GM19193 (cell line): ENCODE data around the gene FGA.

Source experiments
- POLR2A ChIP-seq: IDR thresholded peaks from 4 replicates; pipeline ENCODE4 v1.6.1; 2011; ENCODE audit not compliant: insufficient read depth, insufficient read length; ENCODE audit errors: extremely low read depth

Gene FGA

DNA sequence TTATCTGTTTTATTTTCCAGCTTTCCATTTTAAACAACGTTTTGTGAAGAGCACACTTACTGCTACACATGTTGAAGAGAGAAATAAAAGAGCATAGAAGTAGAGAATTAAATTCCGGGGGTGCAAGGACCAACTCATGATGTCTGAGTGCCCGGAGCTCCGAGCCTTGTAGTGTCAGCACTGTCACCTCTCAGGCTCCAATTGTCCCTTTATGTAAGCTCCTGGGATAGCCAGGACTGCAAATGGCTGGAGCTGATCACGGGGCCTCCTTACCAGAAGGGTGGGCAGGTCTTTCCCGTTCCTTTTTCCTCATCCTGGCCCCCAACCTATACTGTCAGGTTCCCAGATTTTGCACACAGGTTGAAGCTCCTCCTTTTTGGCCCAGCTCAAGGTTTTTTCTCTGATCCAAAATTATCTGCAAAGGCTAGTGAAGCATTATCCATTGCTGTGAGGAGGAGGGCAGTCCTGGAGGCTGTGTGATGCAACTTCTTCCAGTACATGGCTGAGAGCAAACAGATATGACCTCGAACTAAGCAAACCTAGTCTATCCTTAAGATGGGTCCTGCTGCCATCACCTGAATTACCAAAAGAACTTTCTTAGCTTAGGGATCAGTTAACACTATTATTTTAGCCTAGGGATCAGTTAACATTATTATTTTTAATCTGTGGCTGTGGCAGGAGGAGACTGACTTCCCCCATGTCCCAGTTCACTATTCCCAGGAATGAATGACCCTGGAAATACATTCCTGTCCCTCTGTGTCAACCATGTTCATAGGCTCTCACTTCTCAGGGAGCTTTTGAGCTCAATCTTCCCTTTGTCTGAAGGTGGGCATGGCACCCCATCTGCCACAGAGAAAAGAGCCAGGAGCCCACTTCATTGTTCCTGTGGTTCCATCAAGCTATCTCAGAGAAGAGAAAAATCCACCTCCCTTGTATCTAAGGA lies 22.2 kb upstream of the FGA start, which contains the start of gene FGG:
Gene FGG, minus strand, starts transcription at position 185 of the 943 bp plus-strand sequence. Its CDS starts 47 bp downstream, at position 138.
- TF ChIP-seq POLR2A, result no peak

DNA sequence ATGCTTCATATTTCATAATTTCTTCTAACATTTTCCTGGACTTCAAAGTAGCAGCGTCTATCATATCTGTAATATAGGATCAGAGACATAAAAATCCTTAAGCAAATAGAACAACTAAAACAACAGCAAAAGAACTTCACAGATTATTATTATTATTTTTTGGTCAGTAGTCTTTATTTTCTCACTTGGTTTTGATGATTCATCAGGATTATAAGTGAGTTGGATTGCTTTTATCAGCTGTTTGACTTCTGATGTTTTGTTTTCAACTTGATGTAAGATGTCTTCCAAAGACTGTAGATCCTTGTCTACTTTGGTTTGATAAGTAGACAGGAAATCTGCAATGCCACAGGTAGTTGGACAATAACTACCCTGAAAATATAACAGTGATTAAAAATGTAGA lies 21.3 kb upstream of the FGA start:
- no peak for TF ChIP-seq POLR2A

DNA sequence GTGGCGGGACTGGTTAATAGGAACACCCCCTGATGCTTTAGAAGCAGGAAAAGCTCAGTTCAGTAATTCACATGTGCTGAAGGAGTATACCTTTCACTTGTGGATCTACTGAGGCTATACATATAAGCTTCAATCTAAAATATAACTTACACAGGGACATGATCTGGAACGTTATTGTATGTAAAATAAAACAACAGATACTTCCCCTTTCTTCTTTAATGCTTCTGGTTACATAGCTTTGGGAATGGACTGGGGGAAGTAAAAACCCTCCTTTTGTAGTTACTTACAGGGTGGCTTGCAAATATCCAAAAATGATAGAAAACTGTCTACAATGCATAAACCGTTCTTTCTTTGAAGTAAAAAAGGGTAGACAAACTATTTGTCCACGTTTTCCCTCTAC lies 20.0 kb upstream of the FGA start:
- TF ChIP-seq POLR2A, result no peak

DNA sequence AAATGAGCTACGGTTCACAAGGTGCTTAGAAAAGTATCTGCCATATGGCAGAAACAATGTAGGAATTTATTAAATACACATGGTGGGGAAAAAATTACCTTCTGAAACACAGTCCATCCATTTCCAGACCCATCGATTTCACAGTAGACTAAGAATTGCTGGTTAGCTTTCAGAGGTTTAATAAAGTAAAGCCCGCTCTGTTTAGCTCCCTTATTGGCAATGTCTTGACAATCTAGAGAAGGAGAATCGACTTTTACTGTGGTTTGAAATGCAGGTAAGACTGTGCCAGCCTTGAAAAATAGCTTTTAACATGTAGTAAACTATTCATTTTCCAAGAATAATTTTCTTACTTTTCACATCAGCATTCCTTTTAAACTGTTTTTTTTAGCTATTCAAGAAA lies 19.0 kb upstream of the FGA start:
- TF ChIP-seq POLR2A, result no peak

DNA sequence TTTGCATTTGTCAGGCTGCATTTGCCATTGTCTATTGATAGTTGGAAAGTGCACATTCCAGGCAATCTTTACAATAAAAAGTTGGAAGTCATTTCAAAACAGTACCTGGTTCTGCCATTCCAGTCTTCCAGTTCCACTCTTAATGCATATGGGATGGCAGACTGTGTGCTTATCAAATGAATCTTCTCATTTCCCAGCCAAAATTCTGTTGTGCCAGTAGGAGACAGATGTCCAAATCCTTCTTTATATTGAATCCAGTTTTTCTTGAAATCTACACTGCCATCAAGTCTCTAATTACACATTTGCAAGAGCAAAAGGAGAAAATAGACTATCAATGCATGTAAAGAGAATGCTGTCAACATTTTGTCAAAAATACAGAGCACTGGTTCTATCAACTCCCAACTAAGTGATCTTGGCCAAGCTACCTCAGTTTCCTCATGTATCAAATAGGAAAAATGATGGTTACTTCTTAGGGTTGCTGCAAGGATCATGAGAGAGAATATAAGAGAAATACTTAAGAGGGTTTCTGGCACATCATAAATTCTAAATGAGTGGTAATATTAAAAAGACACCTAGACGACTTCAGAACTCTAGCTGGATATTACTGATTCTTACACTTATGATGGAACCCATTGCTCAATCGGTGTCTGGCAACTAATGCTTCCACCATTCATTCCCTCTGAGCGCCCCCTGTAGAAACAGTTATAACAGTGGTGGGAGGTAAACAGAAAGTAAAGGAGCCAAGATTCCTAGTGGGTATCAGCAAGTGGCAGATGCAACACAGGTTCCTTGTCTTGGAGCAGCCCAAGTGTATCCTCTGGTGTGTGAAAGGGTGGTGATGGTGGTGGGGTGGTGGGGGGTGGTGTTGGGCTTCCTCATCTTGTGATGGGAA lies 18.1 kb upstream of the FGA start:
- no peak for TF ChIP-seq POLR2A

DNA sequence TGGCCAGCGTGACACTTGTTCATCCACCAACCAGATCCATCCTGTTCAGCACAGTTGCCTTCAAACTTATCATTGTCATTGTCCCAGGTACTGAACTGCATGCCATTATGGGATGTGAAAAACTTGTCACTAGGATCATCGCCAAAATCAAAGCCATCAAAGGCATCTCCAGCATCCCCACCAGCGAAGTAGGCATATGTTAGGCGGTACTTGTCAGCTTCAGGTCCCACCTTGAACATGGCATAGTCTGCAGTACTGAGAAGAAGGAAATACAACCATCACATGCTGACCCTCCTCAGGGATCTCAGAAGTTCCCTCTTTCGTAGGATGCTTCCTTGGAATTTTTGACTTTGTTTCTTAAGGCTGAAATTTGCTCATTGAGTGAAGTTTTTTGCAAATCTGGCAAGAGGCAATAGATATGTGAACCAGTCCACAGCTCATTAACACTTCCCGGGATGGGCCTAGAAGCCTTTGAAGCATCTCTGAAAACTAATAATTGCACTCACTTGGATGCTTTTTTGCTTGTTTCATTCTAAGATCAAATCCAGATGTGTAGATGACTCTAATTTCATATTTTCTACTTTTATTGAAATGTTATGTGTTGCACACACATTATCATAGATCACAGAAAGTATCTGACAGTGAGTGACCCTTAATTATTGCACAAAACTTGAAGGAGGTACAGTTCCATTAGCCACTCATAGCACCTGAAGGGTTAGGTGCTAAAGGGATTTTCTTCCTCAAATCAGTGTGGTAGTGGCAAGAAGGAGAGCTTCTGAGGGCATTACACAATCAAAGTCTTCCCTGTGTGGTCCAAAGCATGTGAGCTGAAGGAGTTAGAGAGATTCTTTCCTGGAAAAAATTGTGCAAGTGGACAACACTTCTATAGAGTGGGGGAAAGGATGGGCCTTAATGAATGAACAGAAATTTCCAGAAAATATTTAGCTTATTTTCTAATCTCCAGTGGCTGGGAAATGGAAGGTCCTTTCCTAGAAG lies 16.5 kb upstream of the FGA start:
- no peak for TF ChIP-seq POLR2A

DNA sequence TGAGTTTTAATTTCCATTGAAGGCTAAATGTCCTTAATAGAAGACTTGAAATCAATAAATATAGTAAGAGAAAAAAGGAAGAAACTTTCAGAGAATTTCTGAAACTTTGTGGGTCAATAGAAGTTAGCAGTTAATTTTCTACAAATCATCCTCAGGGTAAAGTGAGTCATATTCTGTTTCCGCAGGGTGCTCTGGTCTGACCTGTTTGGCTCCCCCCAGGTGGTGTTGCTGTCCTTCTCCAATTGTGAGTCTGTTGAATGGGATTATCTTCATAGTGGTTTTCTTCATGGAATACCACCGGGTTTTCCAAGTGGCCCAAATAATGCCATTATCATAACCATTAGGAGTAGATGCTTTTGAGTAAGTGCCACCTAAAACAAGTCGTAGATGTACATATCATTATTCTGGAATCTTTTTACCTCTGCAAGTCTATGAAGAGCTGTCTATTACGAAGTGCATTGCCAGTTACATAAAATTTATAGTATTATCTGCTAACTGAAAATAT lies 14.2 kb upstream of the FGA start:
- TF ChIP-seq POLR2A, result no peak

DNA sequence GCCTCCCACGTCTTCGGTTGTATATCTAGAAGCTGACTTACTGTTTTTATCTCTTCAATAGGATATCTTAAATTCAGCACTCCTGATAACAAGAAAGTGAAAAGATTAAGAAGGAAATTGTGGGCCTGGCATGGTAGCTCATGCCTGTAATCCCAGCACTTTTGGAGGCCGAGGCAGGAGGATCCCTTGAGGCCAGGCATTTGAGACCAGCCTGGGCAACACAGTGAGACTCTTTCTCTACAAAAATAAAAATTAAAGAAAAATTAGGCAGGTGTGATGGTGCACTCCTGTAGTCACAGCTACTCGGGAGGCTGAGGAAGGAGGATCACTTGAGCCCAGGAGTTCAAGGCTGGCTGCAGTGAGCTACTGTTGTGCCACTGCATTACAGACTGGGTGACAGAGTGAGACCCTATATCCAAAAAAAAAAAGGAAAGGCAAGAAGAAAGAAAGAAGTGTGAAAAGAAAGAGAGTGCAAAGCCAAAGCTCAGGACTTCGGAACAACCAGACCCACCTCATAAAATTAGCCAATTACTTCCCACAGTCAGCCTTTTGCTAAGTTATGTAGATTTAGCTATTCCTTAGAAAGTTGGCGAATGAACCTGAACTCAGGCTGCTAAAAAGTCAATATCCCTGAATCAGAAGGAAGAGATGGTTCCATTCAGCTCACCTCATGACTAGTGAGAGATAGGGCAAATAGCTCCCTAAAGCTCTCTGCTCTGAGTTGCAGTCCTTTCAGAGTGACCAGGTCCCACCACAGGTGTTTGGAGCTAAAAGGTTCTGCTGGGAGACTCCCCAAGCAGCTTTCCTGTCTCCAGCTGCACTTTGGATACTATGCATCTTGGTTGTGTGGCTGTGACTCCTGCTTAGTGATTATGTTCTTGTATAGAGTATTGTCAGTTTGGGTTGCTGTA lies 12.7 kb upstream of the FGA start:
- no peak for TF ChIP-seq POLR2A

DNA sequence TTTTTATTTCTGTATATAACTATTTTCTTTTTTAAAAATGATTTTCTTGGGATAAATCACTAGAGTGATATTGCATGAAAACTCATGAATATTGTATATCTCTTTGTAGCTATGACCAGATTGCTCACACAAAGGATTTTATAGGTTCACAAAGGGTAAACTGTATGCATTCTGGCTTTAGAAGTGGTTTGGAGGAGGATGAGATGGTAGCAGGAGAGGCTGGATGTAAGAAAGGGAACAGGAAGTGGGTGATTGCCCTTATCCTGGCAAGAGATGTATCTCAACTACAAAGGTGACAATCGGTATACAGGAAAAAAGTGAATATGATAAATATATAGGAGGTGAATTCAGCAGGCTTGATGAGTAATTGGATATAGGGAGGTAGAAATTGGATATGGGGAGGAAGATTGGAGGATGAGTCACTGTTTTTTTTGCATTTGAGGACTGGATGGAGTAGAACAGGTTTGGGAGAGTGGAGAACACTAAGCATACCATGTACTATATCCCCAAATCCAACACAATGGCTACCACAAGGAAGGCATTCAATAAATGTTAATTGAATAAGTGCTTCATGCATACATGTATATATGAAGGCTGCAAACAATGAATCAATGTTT lies 12.0 kb upstream of the FGA start:
- TF ChIP-seq POLR2A, result no peak

DNA sequence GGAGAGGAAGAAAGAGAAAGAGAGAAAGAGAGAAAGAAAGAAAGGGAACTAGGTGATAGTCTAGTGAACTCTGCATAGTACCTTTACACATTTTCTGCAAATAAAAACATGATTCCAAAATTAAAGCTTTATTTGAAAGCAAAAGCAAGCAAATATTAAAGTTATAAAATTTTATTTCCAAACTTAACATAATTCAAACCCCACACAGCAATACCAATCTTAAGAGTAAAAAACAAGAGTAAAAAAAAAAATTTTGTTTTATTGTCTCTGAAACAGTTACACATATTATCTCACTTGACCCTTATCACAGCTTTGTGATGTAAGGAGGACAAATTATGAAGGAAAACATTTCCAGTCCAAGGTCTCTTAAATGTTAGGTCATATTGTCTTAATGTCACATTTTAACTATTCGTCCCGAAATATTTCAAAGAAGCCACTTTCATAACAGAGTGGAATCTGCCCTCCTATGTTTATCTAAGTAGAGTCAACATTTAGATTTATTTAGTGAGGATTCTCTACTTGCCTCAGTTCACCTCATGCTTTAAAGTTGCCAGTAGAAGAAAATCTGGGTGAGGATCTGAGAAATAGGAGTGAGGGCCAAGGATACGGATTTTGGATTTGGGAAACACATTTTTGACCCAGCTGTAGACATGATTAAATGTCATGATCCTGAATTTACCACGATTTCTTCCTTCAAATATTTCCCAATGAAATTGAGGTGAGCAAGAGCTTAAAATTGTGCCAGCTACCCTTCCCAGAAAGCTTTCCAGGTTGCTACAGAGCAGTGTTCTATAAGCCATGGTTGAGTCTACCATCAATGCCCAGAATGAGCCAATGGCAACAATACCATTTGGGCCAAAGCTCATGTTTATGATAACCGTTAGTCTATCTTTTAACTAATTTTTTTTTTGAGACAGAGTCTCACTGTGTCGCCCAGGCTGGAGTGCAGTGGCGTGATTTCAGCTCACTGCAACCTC lies 7.5 kb upstream of the FGA start:
- TF ChIP-seq POLR2A, result no peak

DNA sequence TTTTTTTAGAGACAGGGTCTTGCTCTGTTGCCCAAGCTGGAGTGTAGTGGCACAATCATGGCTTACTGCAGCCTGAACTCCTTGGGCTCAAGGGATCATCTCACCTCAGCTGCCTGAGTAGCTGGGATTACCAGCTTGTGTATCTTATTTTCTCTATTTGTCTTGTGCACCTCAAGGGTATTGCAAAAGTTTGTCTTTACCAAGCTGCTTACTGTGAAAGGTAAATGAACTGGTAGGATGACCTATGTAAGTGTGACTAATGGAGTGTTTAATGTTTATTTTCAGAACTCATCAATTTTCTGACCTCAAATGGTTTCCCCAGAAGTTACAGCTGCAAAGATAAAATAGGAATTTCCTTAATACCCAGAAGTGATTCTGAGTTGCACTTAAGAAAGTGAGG lies 5.3 kb upstream of the FGA start:
- TF ChIP-seq POLR2A, result no peak

DNA sequence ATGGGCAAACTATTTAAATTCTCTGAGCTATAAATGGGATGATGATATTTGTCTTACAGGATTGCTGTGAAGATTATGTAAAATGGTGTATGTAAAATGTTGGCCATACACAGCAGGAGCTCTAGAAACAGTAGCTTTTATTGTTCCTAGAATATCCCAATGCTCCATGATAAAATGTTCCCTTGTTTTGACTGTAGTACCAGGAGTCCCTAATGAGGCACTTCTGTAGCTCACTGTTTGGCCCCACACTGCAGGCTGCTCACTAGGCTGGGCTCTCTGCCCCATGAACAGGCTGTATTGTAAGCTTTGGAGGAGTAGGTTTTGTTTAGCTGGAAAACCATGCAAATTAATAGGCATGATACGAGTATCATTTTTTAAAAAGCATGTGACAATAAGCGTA lies 3.3 kb upstream of the FGA start:
- TF ChIP-seq POLR2A, result no peak
